Measurements from ENCODE around the gene SYTL3. TPM values are rescaled to one million over a fixed set of nuclear protein-coding genes. Genes with fewer than 3 reads are reported as not detected.

SYTL3 gene
- total and polyA plus RNA-seq, 2 of the 8 experiments (the other 6 are each of a cell fraction or from before 2014, with no cell fraction given), result 0.27 to 0.99 TPM

- Histone ChIP-seq H2BK20ac (ENCODE audit: low read length) (no peak overlapping the region), H3K18ac (ENCODE audit: extremely low read depth, low read length) (no peak overlapping the region), H3K4ac (replicated peaks; ENCODE audit: insufficient read length, low read depth, low read length) (no peak overlapping the region), H4K20me1 (replicated peaks in 1 of 2; ENCODE audit: control insufficient read depth in 1 of 2, insufficient read depth in 2 of 2, low read length in 2 of 2) (no peaks in the 10 kb centered on the region), H3K56ac (replicated peaks; ENCODE audit: insufficient read length, low read depth, low read length) (no peak overlapping the region), H2AK5ac (ENCODE audit: low read depth, low read length) (no peak overlapping the region), H2BK120ac (replicated peaks; ENCODE audit: low read depth, low read length) (no peak overlapping the region), H4K91ac (replicated peaks; ENCODE audit: insufficient read length, low read length) (no peak overlapping the region), H3K9ac (replicated peaks in 1 of 4; ENCODE audit: extremely low read depth in 1 of 4, low read depth in 3 of 4, low read length in 3 of 4) (no peak overlapping the region), H3K79me2 (ENCODE audit: control insufficient read depth in 1 of 2, insufficient read depth in 2 of 2, low read length in 2 of 2) (no peaks in the 10 kb centered on the region), H3K23ac (ENCODE audit: insufficient read length) (no peak overlapping the region), H3K23me2 (ENCODE audit: low read depth, low read length) (no peaks in the 10 kb centered on the region), H2BK15ac (ENCODE audit: low read length) (no peak overlapping the region), H2AFZ (ENCODE audit: low read length) (no peak overlapping the region), H3K4me1 (replicated peaks in 1 of 4; ENCODE audit: control insufficient read depth in 3 of 4, insufficient read depth in 4 of 4, low read length in 3 of 4) (no peaks in the 10 kb centered on the region), H3K79me1 (ENCODE audit: low read depth, low read length) (no peaks in the 10 kb centered on the region), H3K27ac (ENCODE audit: low read depth, low read length) (no peak overlapping the region), H4K5ac (ENCODE audit: insufficient read length, low read depth, low read length) (no peak overlapping the region), H2BK12ac (ENCODE audit: low read depth, low read length) (no peak overlapping the region), H4K8ac (ENCODE audit: extremely low read depth, insufficient read depth, low read length) (no peak overlapping the region), H3K27me3 (replicated peaks in 1 of 4; ENCODE audit: control insufficient read depth in 3 of 4, extremely low read depth in 1 of 4, insufficient read depth in 3 of 4, low read length in 3 of 4) (no peaks in the 10 kb centered on the region), H3K9me3 (ENCODE audit: insufficient read depth in 2 of 2, low read depth in 1 of 2, low read length in 1 of 2) (no peaks in the 10 kb centered on the region), H2BK5ac (ENCODE audit: low read depth, low read length) (no peak overlapping the region), H3K14ac (ENCODE audit: insufficient read length) (no peak overlapping the region), H3K4me2 (ENCODE audit: insufficient read depth in 1 of 2, low read depth in 2 of 2, low read length in 2 of 2) (no peak overlapping the region), H3K36me3 (ENCODE audit: control insufficient read depth in 2 of 4, insufficient read depth in 4 of 4, low read length in 3 of 4) (no peaks in the 10 kb centered on the region), H3K4me3 (ENCODE audit: extremely low read depth in 1 of 4, insufficient read depth in 2 of 4, low read depth in 3 of 4, low read length in 4 of 4) (no peak overlapping the region)
- ChIA-PET CTCF (ENCODE audit: partially characterized antibody) (interaction anchor here (0.8 to 6.4 kb wide), 6 partner anchors 9 to 44 kb away, joined by 3 to 39 read pairs (median 4); no protein-coding TSS in a partner anchor), POLR2A (ENCODE audit: partially characterized antibody) (interaction anchor here (1.4 kb wide), 1 partner anchor 325 kb away, joined by 5 read pairs; the partner anchor contains the start of gene RSPH3)
- FAIRE-seq, result no peak
- TF ChIP-seq TAF1 (IDR thresholded peaks at IDR 0.05; ENCODE audit: low read depth, low read length) (no peak), CREB1 (IDR thresholded peaks at IDR 0.05) (no peak), CHD1 (IDR thresholded peaks at IDR 0.05; ENCODE audit: low read depth, low read length) (no peak), SP2 (IDR thresholded peaks at IDR 0.05; ENCODE audit: low read length) (no peak), RAD21 (IDR thresholded peaks at IDR 0.05 in 1 of 2, conservative IDR thresholded peaks at IDR 0.05 in 1 of 2; ENCODE audit: low read depth in 2 of 2, low read length in 2 of 2) (no peak), POLR2AphosphoS5 (IDR thresholded peaks at IDR 0.05; ENCODE audit: low read depth, low read length) (no peak), KDM1A (IDR thresholded peaks at IDR 0.05; ENCODE audit: borderline replicate concordance, low read length) (no peak), KDM4A (IDR thresholded peaks at IDR 0.05; ENCODE audit: low read depth, low read length, severe bottlenecking) (no peak), CHD2 (IDR thresholded peaks at IDR 0.05; ENCODE audit: low read length) (no peak), SRF (IDR thresholded peaks at IDR 0.05; ENCODE audit: low read depth, low read length) (no peak), SAP30 (IDR thresholded peaks at IDR 0.05; ENCODE audit: insufficient read depth, insufficient replicate concordance, low read length) (no peak), POLR2A (IDR thresholded peaks at IDR 0.05; ENCODE audit: control extremely low read depth in 1 of 2, low read depth in 2 of 2, low read length in 2 of 2) (no peak), BCL11A (IDR thresholded peaks at IDR 0.05; ENCODE audit: low read depth in 2 of 2, low read length in 2 of 2) (no peak)
- DNase-seq (ENCODE audit: low read depth in 1 of 2, low spot score in 2 of 2), result no peak
- 92% methylated on average over 14 of the region's 14 CpGs; no CpG with 5 or more reads in 1 of the 2 experiments for WGBS, 2 experiments (ENCODE audit: extremely low coverage in 1 of 2, insufficient coverage in 1 of 2, insufficient read length in 1 of 2, insufficient replicate concordance in 2 of 2, low coverage in 1 of 2, low lambda C conversion rate in 2 of 2, missing lambda C conversion rate in 1 of 2)
These were observed 24.7 kb downstream of the SYTL3 start for GRCh38 chr6:158674342-158675131.
